GM12878 (cell line): ENCODE measurements around the gene MPZL3. TPM values are rescaled to one million over a fixed set of nuclear protein-coding genes. Genes with fewer than 3 reads are reported as not detected.

Experiments
- ATAC-seq: fragments of 200-7000 bp; cut with Tn5 transposase; 3 replicates; pipeline ENCODE4 v1.9.1; 2020; ENCODE audit warnings: mild to moderate bottlenecking, moderate library complexity
- BruUV-seq: library from RNA; stranded (reverse); fragments of 400-500 nt; replicated peaks from 2 replicates; lab custom pipeline; 2021; lab: Mats Ljungman, UMichigan
- CTCF ChIA-PET: fragments of 300-600 bp; sonication (Branson Sonifier 250); formaldehyde crosslinking; extraction: SDS; loops from one replicate; lab custom pipeline; 2021; ENCODE audit warnings: inconsistent platforms; lab: Yijun Ruan, JAX
- POLR2A ChIA-PET: fragments of 350-600 bp; formaldehyde crosslinking; extraction: SDS; loops from one replicate; lab custom pipeline; 2021; ENCODE audit warnings: inconsistent platforms; lab: Charles Lee
- RAD21 ChIA-PET: fragments of 300-600 bp; sonication (Branson Sonifier 250); formaldehyde crosslinking; loops from one replicate; lab custom pipeline; 2023; ENCODE audit warnings: antibody characterized with exemption; ENCODE audit not compliant: unreplicated experiment; lab: Charles Lee
- SMC1A ChIA-PET: fragments of 300-600 bp; sonication (Branson Sonifier 250); formaldehyde crosslinking; loops from one replicate; lab custom pipeline; 2023; ENCODE audit not compliant: unreplicated experiment, uncharacterized antibody; lab: Charles Lee
- DNase-seq: peaks from one replicate; pipeline ENCODE4 v3.0.0-alpha.2; 2011; ENCODE audit warnings: low read depth, low spot score
- FAIRE-seq: peaks from 3 replicates; lab custom pipeline; 2011; peaks lifted over from hg19 to GRCh38; lab: Jason Lieb, UNC
- H2AFZ ChIP-seq: 2 replicates; pipeline ENCODE4 v1.6.0; 2011; ENCODE audit warnings: low read depth, low read length, control low read depth; ENCODE audit not compliant: control insufficient read depth
- H3K27ac ChIP-seq: 2 replicates; pipeline ENCODE4 v1.5.1; 2011; ENCODE audit warnings: control low read depth; ENCODE audit not compliant: control insufficient read depth, insufficient read depth
- H3K27me3 ChIP-seq, 2 experiments: replicated peaks in 1 of 2; 2 replicates each; pipeline versions ENCODE4 v1.6.0 to v1.6.1; 2011; ENCODE audit warnings: low read length in 1 of 2; ENCODE audit not compliant: control insufficient read depth in 2 of 2, insufficient read depth in 2 of 2
- H3K36me3 ChIP-seq, 2 experiments: 2 replicates each; pipeline ENCODE4 v1.5.1; 2011; ENCODE audit warnings: low read length in 1 of 2; ENCODE audit not compliant: control insufficient read depth in 2 of 2, insufficient read depth in 2 of 2
- H3K4me1 ChIP-seq: 2 replicates; pipeline ENCODE4 v1.6.1; 2011; ENCODE audit warnings: mild to moderate bottlenecking, low read length, moderate library complexity, mixed read lengths; ENCODE audit not compliant: control insufficient read depth, insufficient read depth
- H3K4me2 ChIP-seq: 2 replicates; pipeline ENCODE4 v1.6.0; 2011; ENCODE audit warnings: control low read depth; ENCODE audit not compliant: control insufficient read depth, insufficient read depth
- H3K4me3 ChIP-seq: fragments of 200-600 bp; sonication (generic); 2 replicates; pipeline ENCODE4 v1.5.1; 2016
- H3K79me2 ChIP-seq: 2 replicates; pipeline ENCODE4 v1.6.0; 2011; ENCODE audit warnings: low read length; ENCODE audit not compliant: control insufficient read depth, insufficient read depth
- H3K9ac ChIP-seq: 2 replicates; pipeline ENCODE4 v1.8.0; 2011; ENCODE audit warnings: low read length, control low read depth, mixed read lengths; ENCODE audit not compliant: control insufficient read depth, insufficient read depth
- H3K9me3 ChIP-seq: replicated peaks from 3 replicates; pipeline ENCODE4 v1.5.1; 2011; ENCODE audit warnings: mild to moderate bottlenecking, low read length; ENCODE audit not compliant: control insufficient read depth, insufficient read depth
- H4K20me1 ChIP-seq: 2 replicates; pipeline ENCODE4 v1.6.0; 2011; ENCODE audit not compliant: control insufficient read depth, insufficient read depth
- CHD2 ChIP-seq: IDR thresholded peaks from 2 replicates; pipeline ENCODE4 v1.6.1; 2011; ENCODE audit warnings: low read depth, low read length, improper control_type of control experiment, borderline replicate concordance
- IRF4 ChIP-seq: IDR thresholded peaks from 2 replicates; pipeline ENCODE4 v1.6.1; 2011; ENCODE audit warnings: low read depth, low read length
- RAD21 ChIP-seq: IDR thresholded peaks from 2 replicates; pipeline ENCODE4 v1.6.1; 2011; ENCODE audit warnings: mild to moderate bottlenecking, low read depth, low read length, moderate library complexity; ENCODE audit not compliant: insufficient read depth
- RCOR1 ChIP-seq: conservative IDR thresholded peaks from 2 replicates; pipeline ENCODE4 v1.6.1; 2012; ENCODE audit warnings: low read depth, low read length, improper control_type of control experiment
- SIN3A ChIP-seq: IDR thresholded peaks from 2 replicates; pipeline ENCODE4 v1.6.1; 2012; ENCODE audit warnings: low read depth, low read length, improper control_type of control experiment
- TCF12 ChIP-seq: IDR thresholded peaks from 2 replicates; pipeline ENCODE4 v1.6.1; 2011; ENCODE audit warnings: low read depth, mild to moderate bottlenecking, low read length
- WRNIP1 ChIP-seq: IDR thresholded peaks from 2 replicates; pipeline ENCODE4 v1.6.1; 2011; ENCODE audit warnings: low read depth, low read length, improper control_type of control experiment, borderline replicate concordance
- WGBS: methylation state at CpG from one replicate; pipeline ENCODE4 v1.1.6; 2016; ENCODE audit warnings: low lambda C conversion rate; ENCODE audit not compliant: insufficient replicate concordance, insufficient coverage; ENCODE audit errors: missing lambda C conversion rate; 5-methylcytosine and 5-hydroxymethylcytosine counted together
- in situ Hi-C: fragments of 300-500 bp; cut with MboI; formaldehyde crosslinking; loops from 9 replicates; pipeline ENCODE4 v1.14.3; 2018; ENCODE audit warnings: mixed read lengths
- intact Hi-C: fragments of 100-400 bp; cut with micrococcal nuclease; formaldehyde crosslinking; loops from one replicate; pipeline ENCODE4 v1.14.2; 2022; ENCODE audit not compliant: unreplicated experiment
- polyA plus RNA-seq, 11 experiments: library from polyadenylated mRNA; depleted of rRNA in 4 of 11; unstranded in 6 of 11; stranded (reverse) in 5 of 11; fragments of >200 nt; fragmentation: Nextera tagmentation in 4 of 11; fragmentation: Illumina TruSeq in 1 of 11; extraction: Ambion mirVana in 4 of 11; extraction: Trizol in 1 of 11; gene quantifications; 1 replicate in 1 of 11; 2 replicates in 10 of 11; pipeline versions ENCODE4 v1.2.1 to v1.2.3, GENCODE V29; 2011 to 2016; ENCODE audit warnings: inconsistent platforms in 2 of 11, missing spikeins in 2 of 11, low read depth in 1 of 11
- total RNA-seq, 4 experiments: library from RNA; depleted of rRNA in 3 of 4; stranded (reverse); fragments of >200 nt in 3 of 4; fragmentation: Illumina TruSeq in 1 of 4; extraction: Trizol in 1 of 4; gene quantifications; 2 replicates each; pipeline versions ENCODE4 v1.2.1 to v1.2.3, GENCODE V29; 2013 to 2021
- TF ChIP-seq, protein P1 (sequence below): fragments of 450-650 bp; IDR thresholded peaks from 2 replicates; pipeline ENCODE4 v1.6.1; 2017; ENCODE audit warnings: mild to moderate bottlenecking, low read depth, inconsistent platforms; ENCODE audit not compliant: poor library complexity, severe bottlenecking
- TF ChIP-seq, protein P2 (sequence below): fragments of 450-650 bp; IDR thresholded peaks from 2 replicates; pipeline ENCODE4 v1.6.1; 2016; ENCODE audit warnings: mild to moderate bottlenecking
- TF ChIP-seq, protein P3 (sequence below): IDR thresholded peaks from 2 replicates; pipeline ENCODE4 v1.6.1; 2011; ENCODE audit warnings: mild to moderate bottlenecking, low read depth, low read length, moderate library complexity; ENCODE audit not compliant: insufficient replicate concordance

Gene MPZL3
- total and polyA plus RNA-seq, 10 of the 15 experiments (the other 5 are each of a cell fraction or from before 2014, with no cell fraction given): 2.1 to 7.5 (median 6.2) TPM

DNA sequence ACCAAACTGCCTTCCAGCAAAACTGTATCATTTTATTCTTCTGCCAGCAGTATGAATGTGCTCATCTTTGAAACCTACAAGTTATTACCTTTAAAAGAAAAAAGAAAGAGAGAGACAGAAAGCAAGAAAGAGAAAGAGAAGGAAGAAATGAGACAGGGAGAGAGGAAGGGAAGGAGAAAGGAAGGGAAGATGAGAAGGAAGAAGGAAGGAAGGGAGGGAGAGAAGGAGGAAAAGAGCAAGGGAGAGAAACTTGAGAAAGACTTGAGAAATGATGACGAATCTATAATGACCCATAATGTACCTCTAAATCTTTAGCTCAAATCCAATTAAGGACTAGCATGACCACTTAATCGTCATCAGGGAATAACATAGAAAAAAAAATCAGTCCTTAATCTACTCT, 16.0 kb downstream of the MPZL3 start:
- FAIRE-seq: no peak
- ATAC-seq: no peak
- no peak overlapping the region for H3K4me3 ChIP-seq

More for the DNA sequence above, 16.0 kb downstream of the MPZL3 start:
- BruUV-seq: no TSS peak
- WGBS: 19% methylated on average over 2 of the region's 2 CpGs
- H3K27ac ChIP-seq: no peak overlapping the region
- TF ChIP-seq TCF12 (no peak), RCOR1 (no peak), CHD2 (no peak), IRF4 (no peak), RAD21 (no peak), SIN3A (no peak), WRNIP1 (no peak)
- TF ChIP-seq, protein P1, sequence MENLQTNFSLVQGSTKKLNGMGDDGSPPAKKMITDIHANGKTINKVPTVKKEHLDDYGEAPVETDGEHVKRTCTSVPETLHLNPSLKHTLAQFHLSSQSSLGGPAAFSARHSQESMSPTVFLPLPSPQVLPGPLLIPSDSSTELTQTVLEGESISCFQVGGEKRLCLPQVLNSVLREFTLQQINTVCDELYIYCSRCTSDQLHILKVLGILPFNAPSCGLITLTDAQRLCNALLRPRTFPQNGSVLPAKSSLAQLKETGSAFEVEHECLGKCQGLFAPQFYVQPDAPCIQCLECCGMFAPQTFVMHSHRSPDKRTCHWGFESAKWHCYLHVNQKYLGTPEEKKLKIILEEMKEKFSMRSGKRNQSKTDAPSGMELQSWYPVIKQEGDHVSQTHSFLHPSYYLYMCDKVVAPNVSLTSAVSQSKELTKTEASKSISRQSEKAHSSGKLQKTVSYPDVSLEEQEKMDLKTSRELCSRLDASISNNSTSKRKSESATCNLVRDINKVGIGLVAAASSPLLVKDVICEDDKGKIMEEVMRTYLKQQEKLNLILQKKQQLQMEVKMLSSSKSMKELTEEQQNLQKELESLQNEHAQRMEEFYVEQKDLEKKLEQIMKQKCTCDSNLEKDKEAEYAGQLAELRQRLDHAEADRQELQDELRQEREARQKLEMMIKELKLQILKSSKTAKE: no peak
- TF ChIP-seq, protein P2, sequence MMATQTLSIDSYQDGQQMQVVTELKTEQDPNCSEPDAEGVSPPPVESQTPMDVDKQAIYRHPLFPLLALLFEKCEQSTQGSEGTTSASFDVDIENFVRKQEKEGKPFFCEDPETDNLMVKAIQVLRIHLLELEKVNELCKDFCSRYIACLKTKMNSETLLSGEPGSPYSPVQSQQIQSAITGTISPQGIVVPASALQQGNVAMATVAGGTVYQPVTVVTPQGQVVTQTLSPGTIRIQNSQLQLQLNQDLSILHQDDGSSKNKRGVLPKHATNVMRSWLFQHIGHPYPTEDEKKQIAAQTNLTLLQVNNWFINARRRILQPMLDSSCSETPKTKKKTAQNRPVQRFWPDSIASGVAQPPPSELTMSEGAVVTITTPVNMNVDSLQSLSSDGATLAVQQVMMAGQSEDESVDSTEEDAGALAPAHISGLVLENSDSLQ: no peak
- TF ChIP-seq, protein P3, sequence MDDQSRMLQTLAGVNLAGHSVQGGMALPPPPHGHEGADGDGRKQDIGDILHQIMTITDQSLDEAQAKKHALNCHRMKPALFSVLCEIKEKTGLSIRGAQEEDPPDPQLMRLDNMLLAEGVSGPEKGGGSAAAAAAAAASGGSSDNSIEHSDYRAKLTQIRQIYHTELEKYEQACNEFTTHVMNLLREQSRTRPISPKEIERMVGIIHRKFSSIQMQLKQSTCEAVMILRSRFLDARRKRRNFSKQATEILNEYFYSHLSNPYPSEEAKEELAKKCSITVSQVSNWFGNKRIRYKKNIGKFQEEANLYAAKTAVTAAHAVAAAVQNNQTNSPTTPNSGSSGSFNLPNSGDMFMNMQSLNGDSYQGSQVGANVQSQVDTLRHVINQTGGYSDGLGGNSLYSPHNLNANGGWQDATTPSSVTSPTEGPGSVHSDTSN: no peak
- TF ChIP-seq, all 136 proteins: peak for 0
- no peaks in the 10 kb centered on the region for H3K79me2 ChIP-seq
- H2AFZ ChIP-seq: no peak overlapping the region
- H3K4me2 ChIP-seq: no peak overlapping the region
- no peak for DNase-seq
- intact Hi-C loops (no loop called here), in situ Hi-C loops (no loop called here)
- H3K27me3 ChIP-seq: no peaks in the 10 kb centered on the region
- no peaks in the 10 kb centered on the region; a peak in 1 of 4 replicates for H3K36me3 ChIP-seq
- ChIA-PET CTCF (interaction anchor here (1.3 to 1.9 kb wide), 5 partner anchors 11 to 56 kb away, joined by 3 to 8 read pairs (median 3); no protein-coding TSS in a partner anchor), SMC1A (interaction anchor here (1.0 kb wide), 1 partner anchor 25 kb away, joined by 3 read pairs; no protein-coding TSS in a partner anchor), POLR2A (no interaction called here), RAD21 (no interaction called here)
- no peaks in the 10 kb centered on the region for H4K20me1 ChIP-seq
- H3K9me3 ChIP-seq: no peaks in the 10 kb centered on the region
- no peak overlapping the region for H3K9ac ChIP-seq
- H3K4me1 ChIP-seq: peaks cover 5% of the 10 kb centered on the region; the same call in 1 of the 2 replicates
